GM18526 (cell line): Measurements from ENCODE around the gene YEATS2.

Experiments
- POLR2A ChIP-seq: IDR thresholded peaks from 3 replicates; pipeline ENCODE4 v1.6.1; 2011; ENCODE audit not compliant: insufficient read length; ENCODE audit errors: extremely low read depth

Gene YEATS2

GRCh38 chr3:183830187-183830586 is 132.6 kb downstream of the YEATS2 start:
- no peak for TF ChIP-seq POLR2A

DNA sequence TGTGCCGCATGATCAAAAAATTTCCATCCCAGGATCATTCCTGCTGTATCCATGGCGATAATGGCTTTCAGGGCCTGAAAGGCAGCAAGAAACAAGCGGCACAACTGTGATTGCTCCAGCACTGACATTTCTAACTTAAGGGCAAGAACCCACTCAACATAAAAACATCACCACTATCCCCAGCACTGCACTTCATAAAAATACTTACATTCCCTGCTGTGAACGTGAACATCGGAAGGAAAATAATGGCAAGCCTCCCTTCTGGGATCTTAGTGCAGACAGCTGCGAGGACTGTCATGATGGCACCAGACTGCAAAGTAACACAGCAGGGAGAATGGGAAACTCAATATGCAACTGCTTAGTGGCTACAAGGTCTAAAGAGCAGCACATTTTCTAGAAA is 135.9 kb downstream of the YEATS2 start:
- no peak for TF ChIP-seq POLR2A

DNA sequence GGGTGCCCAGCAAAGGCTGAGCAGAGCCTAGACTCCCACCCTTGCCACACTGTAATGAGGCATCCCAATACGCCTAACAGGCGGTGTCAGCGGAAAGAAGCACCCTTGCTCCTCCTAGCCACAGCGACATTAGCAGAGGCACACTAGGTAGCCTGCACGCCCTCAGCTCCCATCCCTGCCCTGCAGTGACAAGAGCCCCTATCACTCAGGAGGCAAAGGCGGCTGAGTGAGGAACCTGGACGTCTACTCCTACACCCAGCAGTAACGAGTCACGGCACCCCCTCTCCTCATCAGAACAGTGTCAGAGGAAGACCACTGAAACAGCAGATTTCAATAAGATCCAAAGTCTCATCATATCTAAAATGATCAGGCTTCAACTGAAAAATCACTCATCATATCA is 139.8 kb downstream of the YEATS2 start:
- no peak for TF ChIP-seq POLR2A

GRCh38 chr3:183837894-183838293 is 140.3 kb downstream of the YEATS2 start:
- TF ChIP-seq POLR2A = no peak

GRCh38 chr3:183839751-183840150 is 142.2 kb downstream of the YEATS2 start:
- no peak for TF ChIP-seq POLR2A

- no peak for TF ChIP-seq POLR2A
These were observed 147.0 kb downstream of the YEATS2 start for GRCh38 chr3:183844606-183845005.

DNA sequence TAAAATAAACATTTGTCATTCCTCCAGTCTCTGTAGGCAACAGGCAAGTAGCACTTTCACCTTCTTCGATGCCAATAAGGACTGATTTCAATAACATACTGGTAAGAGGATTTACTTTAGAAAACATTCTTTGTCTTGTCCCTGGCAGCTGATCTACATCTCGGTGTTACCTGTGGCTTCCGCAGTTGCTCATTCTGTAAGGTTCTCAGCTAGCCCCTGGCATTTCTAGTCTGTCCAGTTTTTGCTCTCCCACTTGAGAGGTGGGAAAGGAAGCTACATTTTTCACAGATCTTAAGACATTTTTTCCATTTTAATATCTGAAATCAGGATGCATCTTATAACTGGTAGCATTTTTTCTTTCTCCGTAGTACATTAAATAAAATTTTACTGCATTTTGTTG is 147.5 kb downstream of the YEATS2 start:
- TF ChIP-seq POLR2A = no peak

GRCh38 chr3:183845608-183846288 is 148.2 kb downstream of the YEATS2 start:
- TF ChIP-seq POLR2A = no peak

DNA sequence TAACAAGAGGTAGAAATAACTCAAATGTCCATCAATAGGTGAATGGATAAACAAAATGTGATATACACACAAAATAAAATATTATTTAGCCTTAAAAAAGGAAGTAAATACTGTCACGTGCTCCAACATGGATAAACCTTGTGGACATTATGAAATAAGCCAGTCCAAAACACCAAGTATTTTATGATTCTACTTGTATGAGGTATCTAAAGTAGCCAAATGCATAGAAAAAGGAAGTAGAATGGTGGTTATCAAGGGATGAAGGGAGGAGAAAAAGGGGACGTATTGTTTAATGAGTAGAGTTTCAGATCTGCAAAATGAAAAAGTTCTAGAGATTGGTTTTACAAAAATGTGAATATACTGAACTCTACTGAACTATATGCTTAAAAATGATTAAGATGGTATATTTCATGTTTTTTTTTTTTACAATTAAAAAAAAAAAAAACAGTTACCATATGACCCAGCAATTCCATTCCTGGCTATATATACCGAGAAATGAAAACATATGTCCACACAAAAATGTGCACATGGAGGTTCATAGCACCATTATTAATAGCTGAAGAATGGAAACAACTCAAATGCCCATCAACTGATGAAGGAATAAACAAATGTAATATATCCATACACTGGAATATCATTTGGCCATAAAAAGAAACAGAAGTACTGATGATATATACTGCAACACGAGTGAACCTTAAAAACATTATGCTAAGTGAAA is 156.9 kb downstream of the YEATS2 start:
- TF ChIP-seq POLR2A = no peak

DNA sequence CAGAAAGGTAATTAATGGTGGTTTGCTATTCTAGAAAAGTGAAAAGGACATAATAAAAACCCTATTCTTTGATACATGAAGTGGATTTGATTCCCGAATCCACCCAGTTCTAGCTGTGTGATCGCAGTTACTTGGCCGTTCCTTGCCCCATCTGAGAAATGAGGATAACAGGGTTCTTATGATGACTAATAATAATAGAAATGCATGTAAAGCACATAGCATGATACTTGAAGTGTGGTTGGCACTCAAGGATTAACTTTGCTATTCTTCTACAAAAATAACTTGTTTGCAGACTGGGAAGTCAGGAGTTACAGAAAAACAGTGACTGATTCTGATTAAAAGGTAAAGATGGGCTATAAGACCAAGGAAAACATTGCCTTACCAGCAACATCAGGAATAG is 160.3 kb downstream of the YEATS2 start:
- no peak for TF ChIP-seq POLR2A
